ENCODE measurements around the gene CNOT4. TPM values are rescaled to one million over a fixed set of nuclear protein-coding genes. Genes with fewer than 3 reads are reported as not detected.

The CNOT4 gene
- total RNA-seq, 3 donors from 2014 or later = 21.6 to 31.6 (median 22.2) TPM

- no peak for TF ChIP-seq CTCF (IDR thresholded peaks at IDR 0.05)
- no peak for TF ChIP-seq POLR2AphosphoS5 (IDR thresholded peaks at IDR 0.05)
- TF ChIP-seq POLR2A (IDR thresholded peaks at IDR 0.05) = no peak
- Histone ChIP-seq H3K36me3 (no peaks in the 10 kb centered on the region), H3K27ac (no peak overlapping the region), H3K27me3 (no peaks in the 10 kb centered on the region), H3K4me1 (no peaks in the 10 kb centered on the region), H3K9me3 (no peaks in the 10 kb centered on the region), H3K4me3 (no peak overlapping the region)
- DNase-seq (ENCODE audit: low spot score in 2 of 2) = no peak
- intact Hi-C loops (cut with DNase I; ENCODE audit: low total_unique reads) = no loop called here
Observed at GRCh38 chr7:135349746-135350145, 160.2 kb downstream of the CNOT4 start.

GRCh38 chr7:135348493-135348892, 161.4 kb downstream of the CNOT4 start:
- no peak overlapping the region for H3K27ac ChIP-seq
- H3K36me3 ChIP-seq = no peaks in the 10 kb centered on the region
- H3K4me3 ChIP-seq = no peak overlapping the region
- TF ChIP-seq POLR2A (IDR thresholded peaks at IDR 0.05) = no peak
- no peak for TF ChIP-seq POLR2AphosphoS5 (IDR thresholded peaks at IDR 0.05)
- TF ChIP-seq CTCF (IDR thresholded peaks at IDR 0.05) = no peak
- no peak for DNase-seq (ENCODE audit: low spot score in 2 of 2)
- H3K27me3 ChIP-seq = no peaks in the 10 kb centered on the region
- intact Hi-C loops (cut with DNase I; ENCODE audit: low total_unique reads) = no loop called here
- H3K4me1 ChIP-seq = no peaks in the 10 kb centered on the region
- no peaks in the 10 kb centered on the region for H3K9me3 ChIP-seq

- H3K27me3 ChIP-seq = no peaks in the 10 kb centered on the region
- H3K36me3 ChIP-seq = no peaks in the 10 kb centered on the region
- no peak for DNase-seq (ENCODE audit: low spot score in 2 of 2)
- H3K4me1 ChIP-seq = no peaks in the 10 kb centered on the region
- H3K9me3 ChIP-seq = no peaks in the 10 kb centered on the region
- H3K4me3 ChIP-seq = no peak overlapping the region
- intact Hi-C loops (cut with DNase I; ENCODE audit: low total_unique reads) = no loop called here
- TF ChIP-seq POLR2AphosphoS5 (IDR thresholded peaks at IDR 0.05) (no peak), CTCF (IDR thresholded peaks at IDR 0.05) (no peak)
- H3K27ac ChIP-seq = no peak overlapping the region
Observed at GRCh38 chr7:135343361-135343760, 166.5 kb downstream of the CNOT4 start.

GRCh38 chr7:135342887-135343286, 167.0 kb downstream of the CNOT4 start:
- intact Hi-C loops (cut with DNase I; ENCODE audit: low total_unique reads) = no loop called here
- H3K9me3 ChIP-seq = no peaks in the 10 kb centered on the region
- DNase-seq (ENCODE audit: low spot score in 2 of 2) = no peak
- H3K27me3 ChIP-seq = no peaks in the 10 kb centered on the region
- TF ChIP-seq POLR2AphosphoS5 (IDR thresholded peaks at IDR 0.05) (no peak), CTCF (IDR thresholded peaks at IDR 0.05) (no peak), POLR2A (IDR thresholded peaks at IDR 0.05) (no peak)
- no peak overlapping the region for H3K27ac ChIP-seq
- H3K4me3 ChIP-seq = no peak overlapping the region
- no peaks in the 10 kb centered on the region for H3K36me3 ChIP-seq
- H3K4me1 ChIP-seq = no peaks in the 10 kb centered on the region

DNA sequence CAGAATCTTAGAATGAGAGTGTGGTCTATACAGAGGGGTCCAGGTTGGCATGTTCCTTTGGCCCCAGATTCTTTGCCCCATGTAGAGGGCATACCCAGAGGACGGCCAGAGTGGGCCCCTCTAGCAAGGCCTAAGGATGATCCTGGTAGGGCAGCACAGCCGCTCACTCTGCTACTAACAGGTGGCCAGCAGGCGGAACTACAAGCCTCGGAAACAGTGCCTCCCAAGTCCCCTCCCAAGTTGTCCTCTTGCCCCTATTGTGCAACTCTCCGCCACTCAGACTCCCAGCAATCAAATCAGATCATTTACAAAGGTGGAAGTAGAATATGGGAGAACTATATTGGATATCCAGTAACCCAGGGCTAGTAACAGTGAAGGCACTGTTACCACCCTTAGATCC, 168.9 kb downstream of the CNOT4 start:
- H3K27me3 ChIP-seq = no peaks in the 10 kb centered on the region
- no peaks in the 10 kb centered on the region for H3K36me3 ChIP-seq
- TF ChIP-seq POLR2A (IDR thresholded peaks at IDR 0.05) = no peak
- no peak for TF ChIP-seq POLR2AphosphoS5 (IDR thresholded peaks at IDR 0.05)
- TF ChIP-seq CTCF (IDR thresholded peaks at IDR 0.05) = no peak
- H3K4me1 ChIP-seq = no peaks in the 10 kb centered on the region
- H3K27ac ChIP-seq = no peak overlapping the region
- H3K4me3 ChIP-seq = no peak overlapping the region
- intact Hi-C loops (cut with DNase I; ENCODE audit: low total_unique reads) = no loop called here
- DNase-seq (ENCODE audit: low spot score in 2 of 2) = no peak
- H3K9me3 ChIP-seq = no peaks in the 10 kb centered on the region

All from breast epithelium (tissue), 4 donors.